ENCODE results near the gene TAF1L. TPM values are rescaled to one million over a fixed set of nuclear protein-coding genes. Genes with fewer than 3 reads are reported as not detected.
"Not testable (repeated sequence)": the region's sequence is repeated elsewhere in the genome, so short reads cannot be mapped to it uniquely, and the experiment has no call there.

Gene TAF1L
- total and polyA plus RNA-seq, 2 donors (not counting 1 experiment from before 2014, with no cell fraction given), result not detected

DNA sequence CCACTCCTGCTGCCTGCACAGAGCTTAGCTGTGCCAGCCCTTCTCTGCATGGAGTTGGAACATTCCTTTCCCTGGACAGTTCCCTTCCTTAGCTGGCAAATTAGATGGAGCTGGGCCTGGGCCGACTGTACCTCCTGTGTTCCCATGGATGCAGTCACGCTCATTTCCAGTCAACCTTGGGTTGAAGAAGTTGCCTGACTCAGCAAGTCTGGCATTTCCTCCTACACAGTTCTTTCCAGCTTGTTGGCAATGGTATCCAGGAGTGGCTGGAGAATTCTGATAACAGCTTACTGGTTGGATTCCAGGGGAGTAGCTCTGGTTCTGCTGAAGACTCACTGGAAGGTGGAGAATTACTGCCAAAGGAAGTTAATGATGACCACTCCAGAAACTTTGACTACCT lies 9.2 kb upstream of the TAF1L start:
- Mint-ChIP-seq H3K27ac (no peak overlapping the region), H3K4me1 (no peaks in the 10 kb centered on the region), H3K4me3 (no peak overlapping the region), H3K27me3 (peaks cover 46% of the 10 kb centered on the region), H3K9me3 (ENCODE audit: insufficient read depth) (no peaks in the 10 kb centered on the region)
- POLR2A ChIA-PET, result no interaction called here
- DNase-seq, result no peak
- Histone ChIP-seq H2AFZ (ENCODE audit: insufficient read depth, low read depth, low read length, poor library complexity, severe bottlenecking) (no peak overlapping the region), H3K4me3 (ENCODE audit: control extremely low read depth in 1 of 5, extremely low read depth in 1 of 5, insufficient read depth in 1 of 5, low read depth in 2 of 5, low read length in 4 of 5) (no peak overlapping the region), H3K9ac (ENCODE audit: low read length) (no peak overlapping the region), H3K4me1 (ENCODE audit: control insufficient read depth in 2 of 2, insufficient read depth in 2 of 2, low read length in 2 of 2) (no peaks in the 10 kb centered on the region), H3K27ac (ENCODE audit: low read length in 2 of 2) (no peak overlapping the region), H3K79me2 (ENCODE audit: control insufficient read depth, insufficient read depth, low read length) (no peaks in the 10 kb centered on the region), H3K4me2 (replicated peaks; ENCODE audit: low read depth, low read length, poor library complexity, severe bottlenecking) (no peak overlapping the region), H3K27me3 (replicated peaks in 1 of 4; ENCODE audit: control extremely low read depth in 1 of 4, control insufficient read depth in 3 of 4, insufficient read depth in 4 of 4, low read length in 3 of 4) (no peaks in the 10 kb centered on the region), H3K9me3 (ENCODE audit: control extremely low read depth in 1 of 3, control insufficient read depth in 2 of 3, insufficient read depth in 1 of 3, low read length in 2 of 3) (peaks cover 0 to 2% (median 0%) of the 10 kb centered on the region in 3 donors), H3K36me3 (replicated peaks in 1 of 2; ENCODE audit: control extremely low read depth in 1 of 2, control insufficient read depth in 1 of 2, extremely low read depth in 1 of 2, insufficient read depth in 2 of 2, low read length in 1 of 2) (no peaks in the 10 kb centered on the region), H4K20me1 (ENCODE audit: control insufficient read depth, insufficient read depth, low read length, poor library complexity, severe bottlenecking) (no peaks in the 10 kb centered on the region)
- ATAC-seq (ENCODE audit: low read depth), result no peak
- intact Hi-C loops (cut with micrococcal nuclease), result no loop called here
- WGBS (ENCODE audit: insufficient coverage), result 100% methylated on average over 2 of the region's 2 CpGs
- CTCF ChIA-PET, result no interaction called here
- no peak for TF ChIP-seq EZH2 (IDR thresholded peaks at IDR 0.05; ENCODE audit: borderline replicate concordance, insufficient read depth, low read depth, low read length, poor library complexity, severe bottlenecking)
- TF ChIP-seq, protein P1, sequence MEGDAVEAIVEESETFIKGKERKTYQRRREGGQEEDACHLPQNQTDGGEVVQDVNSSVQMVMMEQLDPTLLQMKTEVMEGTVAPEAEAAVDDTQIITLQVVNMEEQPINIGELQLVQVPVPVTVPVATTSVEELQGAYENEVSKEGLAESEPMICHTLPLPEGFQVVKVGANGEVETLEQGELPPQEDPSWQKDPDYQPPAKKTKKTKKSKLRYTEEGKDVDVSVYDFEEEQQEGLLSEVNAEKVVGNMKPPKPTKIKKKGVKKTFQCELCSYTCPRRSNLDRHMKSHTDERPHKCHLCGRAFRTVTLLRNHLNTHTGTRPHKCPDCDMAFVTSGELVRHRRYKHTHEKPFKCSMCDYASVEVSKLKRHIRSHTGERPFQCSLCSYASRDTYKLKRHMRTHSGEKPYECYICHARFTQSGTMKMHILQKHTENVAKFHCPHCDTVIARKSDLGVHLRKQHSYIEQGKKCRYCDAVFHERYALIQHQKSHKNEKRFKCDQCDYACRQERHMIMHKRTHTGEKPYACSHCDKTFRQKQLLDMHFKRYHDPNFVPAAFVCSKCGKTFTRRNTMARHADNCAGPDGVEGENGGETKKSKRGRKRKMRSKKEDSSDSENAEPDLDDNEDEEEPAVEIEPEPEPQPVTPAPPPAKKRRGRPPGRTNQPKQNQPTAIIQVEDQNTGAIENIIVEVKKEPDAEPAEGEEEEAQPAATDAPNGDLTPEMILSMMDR (IDR thresholded peaks at IDR 0.05), result no peak

DNA sequence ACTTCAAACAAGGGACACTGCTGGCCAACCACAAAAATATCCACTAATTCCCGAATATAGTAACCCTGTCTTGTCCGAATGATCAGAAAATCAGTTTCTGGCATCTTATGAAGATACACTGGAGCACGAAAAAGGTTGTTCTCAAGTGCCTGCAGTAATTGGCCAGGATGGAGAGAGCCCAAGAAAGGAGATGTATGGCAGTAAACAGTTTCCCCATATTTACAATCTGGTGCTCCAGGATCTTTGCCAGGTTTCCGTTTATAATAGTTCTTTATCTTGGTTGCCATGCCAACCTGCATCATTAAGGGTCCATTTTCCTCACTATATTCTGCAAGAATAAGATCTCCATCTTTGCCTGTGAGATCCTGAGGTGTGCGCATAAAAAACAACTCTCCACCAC lies 2.3 kb downstream of the TAF1L start:
- H3K4me1 Mint-ChIP-seq; H2AFZ ChIP-seq (ENCODE audit: insufficient read depth, low read depth, low read length, poor library complexity, severe bottlenecking); H3K79me2 ChIP-seq (ENCODE audit: control insufficient read depth, insufficient read depth, low read length); intact Hi-C loops (cut with micrococcal nuclease); H3K4me1 ChIP-seq (ENCODE audit: control insufficient read depth in 2 of 2, insufficient read depth in 2 of 2, low read length in 2 of 2); H3K27ac ChIP-seq (ENCODE audit: low read length in 2 of 2); H3K4me3 Mint-ChIP-seq; H3K27me3 Mint-ChIP-seq; H3K9me3 Mint-ChIP-seq (ENCODE audit: insufficient read depth); H3K36me3 ChIP-seq (replicated peaks in 1 of 2; ENCODE audit: control extremely low read depth in 1 of 2, control insufficient read depth in 1 of 2, extremely low read depth in 1 of 2, insufficient read depth in 2 of 2, low read length in 1 of 2); POLR2A ChIA-PET; H3K27me3 ChIP-seq (replicated peaks in 1 of 4; ENCODE audit: control extremely low read depth in 1 of 4, control insufficient read depth in 3 of 4, insufficient read depth in 4 of 4, low read length in 3 of 4); H3K4me2 ChIP-seq (replicated peaks; ENCODE audit: low read depth, low read length, poor library complexity, severe bottlenecking); ATAC-seq (ENCODE audit: low read depth); H3K4me3 ChIP-seq (ENCODE audit: control extremely low read depth in 1 of 5, extremely low read depth in 1 of 5, insufficient read depth in 1 of 5, low read depth in 2 of 5, low read length in 4 of 5); H3K27ac Mint-ChIP-seq; H3K9me3 ChIP-seq (ENCODE audit: control extremely low read depth in 1 of 3, control insufficient read depth in 2 of 3, insufficient read depth in 1 of 3, low read length in 2 of 3); H4K20me1 ChIP-seq (ENCODE audit: control insufficient read depth, insufficient read depth, low read length, poor library complexity, severe bottlenecking); DNase-seq; H3K9ac ChIP-seq (ENCODE audit: low read length); CTCF ChIA-PET: not testable (repeated sequence)
- 63% methylated on average over 1 of the region's 5 CpGs for WGBS (ENCODE audit: insufficient coverage)
